H9 (cell line): ENCODE data around the gene SHC4. TPM values are rescaled to one million over a fixed set of nuclear protein-coding genes. Genes with fewer than 3 reads are reported as not detected.

Experiments
- DNase-seq: peaks from one replicate; pipeline ENCODE4 v3.0.0-alpha.2; 2017
- H2AFZ ChIP-seq: one replicate; pipeline ENCODE4 v1.6.1; 2013; ENCODE audit warnings: mild to moderate bottlenecking, low read length, control low read depth, moderate library complexity
- H2AK5ac ChIP-seq: 2 replicates; pipeline ENCODE4 v1.6.1; 2013; ENCODE audit warnings: low read length, control low read depth, mixed read lengths; ENCODE audit not compliant: insufficient read length
- H2BK120ac ChIP-seq: one replicate; pipeline ENCODE4 v1.6.1; 2013; ENCODE audit warnings: low read depth, mild to moderate bottlenecking, low read length, control low read depth, inconsistent platforms; ENCODE audit not compliant: poor library complexity, severe bottlenecking
- H2BK12ac ChIP-seq: 2 replicates; pipeline ENCODE4 v1.6.1; 2013; ENCODE audit warnings: low read length, control low read depth, mixed read lengths, low read depth; ENCODE audit not compliant: insufficient read length
- H2BK15ac ChIP-seq: 2 replicates; pipeline ENCODE4 v1.6.1; 2013; ENCODE audit warnings: low read depth, low read length, control low read depth
- H2BK20ac ChIP-seq: one replicate; pipeline ENCODE4 v1.6.1; 2013; ENCODE audit warnings: low read depth, mild to moderate bottlenecking, low read length, control low read depth, inconsistent platforms; ENCODE audit not compliant: poor library complexity, severe bottlenecking
- H2BK5ac ChIP-seq: 2 replicates; pipeline ENCODE4 v1.6.1; 2013; ENCODE audit warnings: low read length, control low read depth, mixed read lengths; ENCODE audit not compliant: insufficient read length
- H3K14ac ChIP-seq: 2 replicates; pipeline ENCODE4 v1.6.1; 2013; ENCODE audit warnings: low read length, control low read depth; ENCODE audit not compliant: insufficient read depth
- H3K18ac ChIP-seq: 2 replicates; pipeline ENCODE4 v1.6.1; 2013; ENCODE audit warnings: low read depth, mild to moderate bottlenecking, mixed read lengths, low read length, control low read depth; ENCODE audit not compliant: insufficient read length
- H3K23ac ChIP-seq: 2 replicates; pipeline ENCODE4 v1.6.1; 2013; ENCODE audit warnings: low read length, control low read depth, mixed read lengths, low read depth; ENCODE audit not compliant: insufficient read length
- H3K23me2 ChIP-seq: 2 replicates; pipeline ENCODE4 v1.6.1; 2013; ENCODE audit warnings: low read depth, mild to moderate bottlenecking, mixed read lengths, low read length, control low read depth; ENCODE audit not compliant: insufficient read length, poor library complexity, severe bottlenecking
- H3K27ac ChIP-seq: 2 replicates; pipeline ENCODE4 v1.5.1; 2013; ENCODE audit warnings: low read length, control low read depth, mixed read lengths, low read depth; ENCODE audit not compliant: insufficient read length
- H3K27me3 ChIP-seq: 2 replicates; pipeline ENCODE4 v1.6.1; 2013; ENCODE audit warnings: low read length, control low read depth, inconsistent platforms; ENCODE audit not compliant: insufficient read depth
- H3K4ac ChIP-seq: 2 replicates; pipeline ENCODE4 v1.6.1; 2013; ENCODE audit warnings: low read depth, mild to moderate bottlenecking, control low read depth, inconsistent platforms, low read length, moderate library complexity
- H3K4me1 ChIP-seq: 2 replicates; pipeline ENCODE4 v1.6.1; 2013; ENCODE audit warnings: low read length, control low read depth, inconsistent platforms; ENCODE audit not compliant: insufficient read depth
- H3K4me2 ChIP-seq: 2 replicates; pipeline ENCODE4 v1.6.1; 2013; ENCODE audit warnings: low read length, control low read depth, mixed read lengths; ENCODE audit not compliant: insufficient read length, insufficient read depth
- H3K56ac ChIP-seq: 2 replicates; pipeline ENCODE4 v1.6.1; 2013; ENCODE audit warnings: low read depth, mild to moderate bottlenecking, mixed read lengths, low read length, control low read depth; ENCODE audit not compliant: insufficient read length
- H3K79me1 ChIP-seq: 2 replicates; pipeline ENCODE4 v1.6.1; 2013; ENCODE audit warnings: low read depth, mild to moderate bottlenecking, moderate library complexity, low read length, control low read depth, inconsistent platforms; ENCODE audit not compliant: insufficient read depth, poor library complexity, severe bottlenecking
- H3K79me2 ChIP-seq: 2 replicates; pipeline ENCODE4 v1.6.1; 2013; ENCODE audit warnings: low read length, control low read depth, inconsistent platforms; ENCODE audit not compliant: insufficient read depth
- H3K9ac ChIP-seq: 2 replicates; pipeline ENCODE4 v1.6.1; 2013; ENCODE audit warnings: low read length, control low read depth, mixed read lengths; ENCODE audit not compliant: insufficient read length; ENCODE audit errors: extremely low read depth
- H3K9me3 ChIP-seq: one replicate; pipeline ENCODE4 v1.6.1; 2013; ENCODE audit warnings: low read depth, low read length, inconsistent platforms; ENCODE audit not compliant: control insufficient read depth
- H3T11ph ChIP-seq: one replicate; pipeline ENCODE4 v1.6.1; 2013; ENCODE audit warnings: mild to moderate bottlenecking, low read length, control low read depth, inconsistent platforms
- H4K20me1 ChIP-seq: one replicate; pipeline ENCODE4 v1.6.1; 2013; ENCODE audit not compliant: control insufficient read depth, insufficient read length, insufficient read depth
- H4K5ac ChIP-seq: 2 replicates; pipeline ENCODE4 v1.6.1; 2013; ENCODE audit warnings: low read depth, mild to moderate bottlenecking, mixed read lengths, low read length, control low read depth; ENCODE audit not compliant: insufficient read length
- H4K8ac ChIP-seq: replicated peaks from 2 replicates; pipeline ENCODE4 v1.6.1; 2013; ENCODE audit warnings: low read length, control low read depth, mixed read lengths, low read depth; ENCODE audit not compliant: insufficient read length
- H4K91ac ChIP-seq: 2 replicates; pipeline ENCODE4 v1.6.1; 2013; ENCODE audit warnings: low read depth, mild to moderate bottlenecking, moderate library complexity, mixed read lengths, low read length, control low read depth; ENCODE audit not compliant: insufficient read length
- H3K27ac Mint-ChIP-seq, 3 experiments: 2 replicates in 2 of 3; 3 replicates in 1 of 3; pipeline ENCODE4 v1.8.0; 2020 to 2021; ENCODE audit warnings: mixed read lengths in 3 of 3, mild to moderate bottlenecking in 1 of 3, moderate library complexity in 1 of 3
- H3K27me3 Mint-ChIP-seq: 2 replicates; pipeline ENCODE4 v1.8.0; 2021; ENCODE audit warnings: low read depth, mild to moderate bottlenecking, moderate library complexity, mixed read lengths
- H3K36me3 Mint-ChIP-seq, 3 experiments: 2 replicates in 2 of 3; 3 replicates in 1 of 3; pipeline ENCODE4 v1.8.0; 2020 to 2021; ENCODE audit warnings: low read depth in 3 of 3, mixed read lengths in 3 of 3; ENCODE audit not compliant: insufficient read depth in 1 of 3
- H3K4me1 Mint-ChIP-seq, 2 experiments: 2 replicates each; pipeline ENCODE4 v1.8.0; 2020; ENCODE audit warnings: mixed read lengths in 2 of 2
- H3K4me3 Mint-ChIP-seq, 2 experiments: 2 replicates in 1 of 2; 3 replicates in 1 of 2; pipeline ENCODE4 v1.8.0; 2020 to 2021; ENCODE audit warnings: mild to moderate bottlenecking in 2 of 2, mixed read lengths in 2 of 2, moderate library complexity in 1 of 2
- H3K9me3 Mint-ChIP-seq, 2 experiments: 2 replicates in 1 of 2; 3 replicates in 1 of 2; pipeline ENCODE4 v1.8.0; 2020; ENCODE audit warnings: mild to moderate bottlenecking in 2 of 2, mixed read lengths in 2 of 2, moderate library complexity in 1 of 2
- CTCF ChIP-seq: fragments of 200-600 bp; sonication (generic); conservative IDR thresholded peaks from 3 replicates; pipeline ENCODE4 v1.8.0; 2021; ENCODE audit warnings: antibody characterized with exemption, mild to moderate bottlenecking
- WGBS: extraction: QIAGEN DNeasy Blood & Tissue Kit; methylation state at CpG from one replicate; pipeline ENCODE4 v1.1.7; 2013; ENCODE audit warnings: missing lambda C conversion rate, low lambda C conversion rate, mixed read lengths; ENCODE audit not compliant: insufficient read length; ENCODE audit errors: extremely low coverage; 5-methylcytosine and 5-hydroxymethylcytosine counted together
- total RNA-seq: library from RNA; stranded (reverse); gene quantifications from 2 replicates; pipeline ENCODE4 v1.2.1, GENCODE V29; 2021

The SHC4 gene
- total RNA-seq, 1 experiment from 2014 or later: 0.26 TPM

DNA sequence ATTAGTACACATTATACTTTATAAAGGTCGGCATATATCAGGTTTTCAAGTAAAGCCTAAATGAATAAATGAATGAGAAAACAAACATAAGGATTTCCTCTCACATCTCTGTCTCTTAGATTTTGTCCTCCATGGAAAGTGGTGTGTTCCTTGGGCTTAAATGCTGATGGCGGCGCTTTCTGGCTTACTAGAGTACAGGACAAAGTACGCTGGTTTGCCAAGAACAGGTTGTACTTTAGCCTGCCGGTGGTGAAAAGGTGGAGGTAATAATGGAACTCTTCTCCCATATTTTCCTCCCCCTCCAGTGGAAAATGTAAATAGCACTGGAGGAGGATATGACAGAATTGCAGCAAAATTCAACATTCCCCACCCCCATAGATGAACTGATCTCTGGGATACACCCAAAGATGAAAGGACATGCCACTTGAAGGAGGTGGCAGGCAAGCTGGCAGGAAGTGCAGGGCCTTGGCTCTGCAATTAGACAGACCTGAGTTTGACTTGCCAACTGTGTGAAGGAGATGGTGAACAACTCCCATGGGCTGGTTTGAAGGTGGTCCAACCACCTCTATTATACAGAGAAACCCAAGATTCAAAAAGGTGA is 182.1 kb downstream of the SHC4 start:
- Histone ChIP-seq H3K9ac (no peak overlapping the region), H3K4me2 (no peak overlapping the region), H4K5ac (no peak overlapping the region), H3K23ac (no peak overlapping the region), H3K23me2 (no peaks in the 10 kb centered on the region), H2AFZ (no peak overlapping the region), H2AK5ac (no peak overlapping the region), H2BK5ac (no peak overlapping the region), H3T11ph (no peak overlapping the region), H2BK20ac (no peak overlapping the region), H3K4ac (no peak overlapping the region), H2BK120ac (no peak overlapping the region), H3K9me3 (no peaks in the 10 kb centered on the region), H3K18ac (no peak overlapping the region), H2BK15ac (no peak overlapping the region), H4K8ac (no peak overlapping the region), H4K91ac (no peak overlapping the region), H3K14ac (no peak overlapping the region), H3K27me3 (no peaks in the 10 kb centered on the region), H4K20me1 (no peaks in the 10 kb centered on the region), H3K27ac (no peak overlapping the region), H3K79me1 (no peaks in the 10 kb centered on the region), H3K4me1 (no peaks in the 10 kb centered on the region), H2BK12ac (no peak overlapping the region), H3K56ac (no peak overlapping the region), H3K79me2 (no peaks in the 10 kb centered on the region)
- Mint-ChIP-seq H3K27me3 (no peaks in the 10 kb centered on the region), H3K4me3 (no peak overlapping the region), H3K36me3 (peaks cover 9 to 27% (median 12%) of the 10 kb centered on the region in 3 experiments; a peak in 6 of 7 replicates), H3K4me1 (no peaks in the 10 kb centered on the region), H3K27ac (no peak overlapping the region), H3K9me3 (no peaks in the 10 kb centered on the region)
- WGBS: no CpG with 5 or more reads among the region's 5 CpGs
- DNase-seq: no peak
- TF ChIP-seq CTCF: no peak
